Liver (tissue), 9 donors: Measurements from ENCODE around the gene PARK7. TPM values are rescaled to one million over a fixed set of nuclear protein-coding genes. Genes with fewer than 3 reads are reported as not detected.

ENCODE experiments used
- DNase-seq: peaks from one replicate; pipeline ENCODE4 v3.0.0-alpha.2; 2017; ENCODE audit warnings: low spot score
- H3K27ac ChIP-seq, 2 donors: one replicate each; pipeline ENCODE4 v1.7.0; 2013; ENCODE audit warnings: inconsistent platforms in 2 of 2, low read length in 2 of 2, control low read depth in 1 of 2, low read depth in 1 of 2, mild to moderate bottlenecking in 1 of 2
- H3K27me3 ChIP-seq, 4 donors: one replicate each; pipeline versions ENCODE4 v1.6.1 to v1.7.0; 2013; ENCODE audit warnings: low read length in 3 of 4, inconsistent platforms in 1 of 4, mild to moderate bottlenecking in 1 of 4, moderate library complexity in 1 of 4; ENCODE audit not compliant: control insufficient read depth in 4 of 4, insufficient read depth in 4 of 4
- H3K36me3 ChIP-seq, 4 donors: one replicate each; pipeline versions ENCODE4 v1.6.1 to v1.7.0; 2013; ENCODE audit warnings: low read length in 3 of 4, mild to moderate bottlenecking in 3 of 4, low read depth in 1 of 4, moderate library complexity in 1 of 4; ENCODE audit not compliant: control insufficient read depth in 4 of 4, insufficient read depth in 3 of 4
- H3K4me1 ChIP-seq, 4 donors: one replicate each; pipeline versions ENCODE4 v1.6.1 to v1.7.0; 2013; ENCODE audit warnings: low read length in 3 of 4, mild to moderate bottlenecking in 3 of 4, moderate library complexity in 1 of 4; ENCODE audit not compliant: control insufficient read depth in 4 of 4, insufficient read depth in 4 of 4
- H3K4me3 ChIP-seq, 3 donors: one replicate each; pipeline versions ENCODE4 v1.6.1 to v1.7.0; 2013; ENCODE audit warnings: low read length in 3 of 3, control low read depth in 1 of 3, low read depth in 1 of 3, mild to moderate bottlenecking in 1 of 3
- H3K9ac ChIP-seq, 2 donors: one replicate each; pipeline ENCODE4 v1.7.0; 2013; ENCODE audit warnings: low read length in 2 of 2, mild to moderate bottlenecking in 2 of 2, moderate library complexity in 2 of 2, control low read depth in 1 of 2, low read depth in 1 of 2
- H3K9me3 ChIP-seq, 4 donors: one replicate each; pipeline versions ENCODE4 v1.6.1 to v1.7.0; 2013; ENCODE audit warnings: low read length in 3 of 4; ENCODE audit not compliant: control insufficient read depth in 4 of 4
- ATF3 ChIP-seq: IDR thresholded peaks from 2 replicates; pipeline ENCODE4 v1.6.1; 2016; ENCODE audit warnings: antibody characterized with exemption
- EGR1 ChIP-seq, 2 donors: IDR thresholded peaks; 2 replicates each; pipeline ENCODE4 v1.6.1; 2016 to 2018; ENCODE audit warnings: antibody characterized with exemption in 2 of 2, low read depth in 2 of 2
- FOXA2 ChIP-seq: IDR thresholded peaks from 2 replicates; pipeline ENCODE4 v1.6.1; 2016; ENCODE audit warnings: antibody characterized with exemption
- JUND ChIP-seq, 2 donors: IDR thresholded peaks; 2 replicates each; pipeline ENCODE4 v1.6.1; 2016; ENCODE audit warnings: antibody characterized with exemption in 2 of 2
- NR2F2 ChIP-seq: IDR thresholded peaks from 2 replicates; pipeline ENCODE4 v1.6.1; 2016; ENCODE audit warnings: antibody characterized with exemption
- RXRA ChIP-seq, 2 donors: IDR thresholded peaks; 2 replicates each; pipeline ENCODE4 v1.6.1; 2017 to 2018; ENCODE audit warnings: antibody characterized with exemption in 2 of 2, mild to moderate bottlenecking in 1 of 2
- SP1 ChIP-seq: IDR thresholded peaks from 2 replicates; pipeline ENCODE4 v1.6.1; 2018; ENCODE audit warnings: antibody characterized with exemption, mild to moderate bottlenecking
- TAF1 ChIP-seq: conservative IDR thresholded peaks from 2 replicates; pipeline ENCODE4 v1.6.1; 2016; ENCODE audit warnings: antibody characterized with exemption, mild to moderate bottlenecking
- WGBS: extraction: QIAGEN DNeasy Blood & Tissue Kit; methylation state at CpG from one replicate; pipeline ENCODE4 v1.1.7; 2013; 5-methylcytosine and 5-hydroxymethylcytosine counted together
- polyA plus RNA-seq, 2 donors: library from polyadenylated mRNA; stranded (reverse) in 1 of 2; unstranded in 1 of 2; fragments of 200-250 nt in 1 of 2; fragments of >200 nt in 1 of 2; fragmentation: Nextera tagmentation in 1 of 2; extraction: Ambion mirVana in 1 of 2; gene quantifications; one replicate each; pipeline versions ENCODE4 v1.2.1 to v1.2.3, GENCODE V29; 2013 to 2015
- total RNA-seq, 2 donors: library from RNA; depleted of rRNA; stranded (reverse); fragments of >200 nt; gene quantifications; one replicate each; pipeline ENCODE4 v1.2.3, GENCODE V29; 2014
- TF ChIP-seq, protein P1 (sequence below): fragments of 150-350 bp; IDR thresholded peaks from 2 replicates; pipeline ENCODE4 v1.5.1; 2017; ENCODE audit warnings: improper control_type of control experiment, low read depth, low read length; ENCODE audit not compliant: missing input control
- TF ChIP-seq, protein P2 (sequence below): IDR thresholded peaks from 2 replicates; pipeline ENCODE4 v1.6.1; 2016; ENCODE audit warnings: antibody characterized with exemption
- donor health status: healthy.
- donor health status: healthy.
- donor health status: healthy.
- donor health status: healthy.
- donor health status: healthy.

Gene PARK7
- total and polyA plus RNA-seq, 4 donors, result 107 to 297 (median 181) TPM

GRCh38 chr1:8006037-8006963, 44.8 kb downstream of the PARK7 start:
- TF ChIP-seq SP1, result peak; percentile 13
- peak in 1 of 2 donors; percentile 19 for TF ChIP-seq RXRA (IDR thresholded peaks at IDR 0.05)
- no peak for TF ChIP-seq NR2F2
- TF ChIP-seq JUND (IDR thresholded peaks at IDR 0.05), result peak in 1 of 2 donors; percentile 37
- TF ChIP-seq EGR1 (IDR thresholded peaks at IDR 0.05; ENCODE audit: low read depth in 2 of 2), result peak in 1 of 2 donors; percentile 45
- TF ChIP-seq ATF3, result no peak
- TF ChIP-seq, protein P1, sequence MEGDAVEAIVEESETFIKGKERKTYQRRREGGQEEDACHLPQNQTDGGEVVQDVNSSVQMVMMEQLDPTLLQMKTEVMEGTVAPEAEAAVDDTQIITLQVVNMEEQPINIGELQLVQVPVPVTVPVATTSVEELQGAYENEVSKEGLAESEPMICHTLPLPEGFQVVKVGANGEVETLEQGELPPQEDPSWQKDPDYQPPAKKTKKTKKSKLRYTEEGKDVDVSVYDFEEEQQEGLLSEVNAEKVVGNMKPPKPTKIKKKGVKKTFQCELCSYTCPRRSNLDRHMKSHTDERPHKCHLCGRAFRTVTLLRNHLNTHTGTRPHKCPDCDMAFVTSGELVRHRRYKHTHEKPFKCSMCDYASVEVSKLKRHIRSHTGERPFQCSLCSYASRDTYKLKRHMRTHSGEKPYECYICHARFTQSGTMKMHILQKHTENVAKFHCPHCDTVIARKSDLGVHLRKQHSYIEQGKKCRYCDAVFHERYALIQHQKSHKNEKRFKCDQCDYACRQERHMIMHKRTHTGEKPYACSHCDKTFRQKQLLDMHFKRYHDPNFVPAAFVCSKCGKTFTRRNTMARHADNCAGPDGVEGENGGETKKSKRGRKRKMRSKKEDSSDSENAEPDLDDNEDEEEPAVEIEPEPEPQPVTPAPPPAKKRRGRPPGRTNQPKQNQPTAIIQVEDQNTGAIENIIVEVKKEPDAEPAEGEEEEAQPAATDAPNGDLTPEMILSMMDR, result no peak
- Histone ChIP-seq H3K27me3 (no peaks in the 10 kb centered on the region), H3K4me1 (peaks cover 0 to 10% (median 2%) of the 10 kb centered on the region in 4 donors), H3K4me3 (no peak overlapping the region), H3K36me3 (peaks cover 0 to 11% (median 2%) of the 10 kb centered on the region in 4 donors), H3K9ac (no peak overlapping the region), H3K27ac (peak overlapping the region; percentile 72 to 83), H3K9me3 (no peaks in the 10 kb centered on the region)
- WGBS, result 47% methylated on average over 12 of the region's 12 CpGs
- DNase-seq, result no peak

DNA sequence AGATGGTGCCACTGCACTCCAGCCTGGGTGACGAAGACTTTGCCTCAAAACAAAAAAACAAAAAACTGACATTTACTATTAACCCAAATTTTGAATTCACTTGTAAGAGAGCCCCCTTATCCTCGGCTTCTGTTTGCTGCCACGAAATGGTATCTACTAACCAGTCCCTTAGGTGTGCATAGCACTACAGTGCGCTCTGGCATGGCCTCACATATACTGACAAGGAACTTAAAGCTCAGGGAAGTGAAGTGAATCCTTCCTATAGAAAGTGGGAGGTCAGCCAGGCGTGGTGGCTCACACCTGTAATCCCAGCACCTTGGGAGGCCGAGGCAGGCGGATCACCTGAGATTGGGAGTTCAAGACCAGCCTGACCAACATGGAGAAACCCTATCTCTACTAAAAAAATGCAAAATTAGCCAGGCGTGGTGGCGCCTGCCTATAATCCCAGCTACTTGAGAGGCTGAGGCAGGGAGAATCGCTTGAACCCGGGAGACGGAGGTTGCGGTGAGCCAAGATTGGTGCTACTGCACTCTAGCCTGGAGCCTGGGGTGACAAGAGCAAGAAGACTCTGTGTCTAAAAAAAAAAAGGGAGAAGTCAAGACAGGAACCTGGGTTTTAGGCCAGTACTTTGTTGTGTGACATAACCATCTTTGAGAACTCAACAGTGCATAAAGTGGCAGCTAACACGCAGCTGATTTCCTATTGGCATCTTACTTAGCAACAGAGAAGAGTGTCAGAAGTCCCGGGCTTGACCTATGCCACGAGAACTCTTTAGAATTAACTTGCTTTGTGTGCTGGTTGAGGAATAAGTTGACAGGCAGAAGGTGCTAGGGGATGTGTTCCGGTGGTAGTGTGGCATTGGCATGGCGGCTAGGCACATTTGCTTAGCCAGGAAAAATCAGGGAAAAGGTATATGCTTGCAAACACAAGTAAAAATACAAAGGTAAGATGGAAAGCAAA, 47.8 kb downstream of the PARK7 start:
- DNase-seq, result no peak
- WGBS, result 85% methylated on average over 18 of the region's 18 CpGs
- Histone ChIP-seq H3K9me3 (no peaks in the 10 kb centered on the region), H3K4me1 (peaks cover 0 to 6% (median 2%) of the 10 kb centered on the region in 4 donors), H3K9ac (no peak overlapping the region), H3K27me3 (no peaks in the 10 kb centered on the region), H3K4me3 (no peak overlapping the region), H3K27ac (peak overlapping the region; percentile 6 to 36), H3K36me3 (peaks cover 3 to 39% (median 27%) of the 10 kb centered on the region in 4 donors)
- no peak for TF ChIP-seq FOXA2
- TF ChIP-seq TAF1, result no peak
- TF ChIP-seq NR2F2, result peak; percentile 9
- no peak for TF ChIP-seq ATF3
- TF ChIP-seq, protein P2, sequence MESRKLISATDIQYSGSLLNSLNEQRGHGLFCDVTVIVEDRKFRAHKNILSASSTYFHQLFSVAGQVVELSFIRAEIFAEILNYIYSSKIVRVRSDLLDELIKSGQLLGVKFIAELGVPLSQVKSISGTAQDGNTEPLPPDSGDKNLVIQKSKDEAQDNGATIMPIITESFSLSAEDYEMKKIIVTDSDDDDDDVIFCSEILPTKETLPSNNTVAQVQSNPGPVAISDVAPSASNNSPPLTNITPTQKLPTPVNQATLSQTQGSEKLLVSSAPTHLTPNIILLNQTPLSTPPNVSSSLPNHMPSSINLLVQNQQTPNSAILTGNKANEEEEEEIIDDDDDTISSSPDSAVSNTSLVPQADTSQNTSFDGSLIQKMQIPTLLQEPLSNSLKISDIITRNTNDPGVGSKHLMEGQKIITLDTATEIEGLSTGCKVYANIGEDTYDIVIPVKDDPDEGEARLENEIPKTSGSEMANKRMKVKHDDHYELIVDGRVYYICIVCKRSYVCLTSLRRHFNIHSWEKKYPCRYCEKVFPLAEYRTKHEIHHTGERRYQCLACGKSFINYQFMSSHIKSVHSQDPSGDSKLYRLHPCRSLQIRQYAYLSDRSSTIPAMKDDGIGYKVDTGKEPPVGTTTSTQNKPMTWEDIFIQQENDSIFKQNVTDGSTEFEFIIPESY, result no peak
